HepG2 (cell line): ENCODE measurements around the gene PCIF1. TPM values are rescaled to one million over a fixed set of nuclear protein-coding genes. Genes with fewer than 3 reads are reported as not detected.
A peak's percentile ranks its signal among the peaks of the same experiment; 100 is the strongest.

ENCODE experiments used
- AKAP8 ChIP-seq: sonication (generic); formaldehyde crosslinking; IDR thresholded peaks from 2 replicates; pipeline ENCODE4 v1.5.1; 2020; ENCODE audit warnings: mild to moderate bottlenecking, missing genetic modification reagents
- ATM ChIP-seq: fragments of 450-650 bp; IDR thresholded peaks from 2 replicates; pipeline ENCODE4 v1.7.1; 2017; ENCODE audit warnings: mild to moderate bottlenecking, borderline replicate concordance
- GMEB1 ChIP-seq: sonication (generic); formaldehyde crosslinking; IDR thresholded peaks from 2 replicates; pipeline ENCODE4 v1.5.1; 2020; ENCODE audit warnings: missing genetic modification reagents, mild to moderate bottlenecking, borderline replicate concordance
- IKZF4 ChIP-seq: sonication (generic); formaldehyde crosslinking; IDR thresholded peaks from 2 replicates; pipeline ENCODE4 v1.5.1; 2020; ENCODE audit warnings: borderline replicate concordance, mild to moderate bottlenecking, low read depth, missing genetic modification reagents; ENCODE audit errors: not compliant biosample characterization
- KLF16 ChIP-seq, 2 experiments: sonication (generic) in 1 of 2; formaldehyde crosslinking in 1 of 2; IDR thresholded peaks; 2 replicates each; pipeline versions ENCODE4 v1.6.1 to v1.8.0; 2016 to 2023; ENCODE audit warnings: missing genetic modification reagents in 2 of 2, missing compliant biosample characterization in 1 of 2
- KLF9 ChIP-seq: IDR thresholded peaks from 2 replicates; pipeline ENCODE4 v1.6.1; 2016; ENCODE audit warnings: low read depth
- MIER3 ChIP-seq: IDR thresholded peaks from 2 replicates; pipeline ENCODE4 v1.6.1; 2016; ENCODE audit warnings: missing compliant biosample characterization, borderline replicate concordance
- MTF2 ChIP-seq: sonication (generic); formaldehyde crosslinking; IDR thresholded peaks from 2 replicates; pipeline ENCODE4 v1.5.0; 2020; ENCODE audit warnings: missing genetic modification reagents, borderline replicate concordance
- PCBP1 ChIP-seq: fragments of 200-400 bp; formaldehyde crosslinking; IDR thresholded peaks from 2 replicates; pipeline ENCODE4 v1.6.1; 2017; ENCODE audit warnings: mild to moderate bottlenecking, low read depth, low read length, borderline replicate concordance
- RORA ChIP-seq: sonication (generic); formaldehyde crosslinking; IDR thresholded peaks from 2 replicates; pipeline ENCODE4 v1.5.0; 2020; ENCODE audit warnings: mild to moderate bottlenecking, missing genetic modification reagents, moderate library complexity
- SIN3B ChIP-seq: fragments of 150-350 bp; IDR thresholded peaks from 2 replicates; pipeline ENCODE4 v1.6.1; 2014; ENCODE audit warnings: low read length
- ZBTB42 ChIP-seq: sonication (generic); formaldehyde crosslinking; IDR thresholded peaks from 2 replicates; pipeline ENCODE4 v1.5.0; 2020; ENCODE audit warnings: mild to moderate bottlenecking, missing genetic modification reagents
- ZBTB7B ChIP-seq: sonication (generic); formaldehyde crosslinking; IDR thresholded peaks from 2 replicates; pipeline ENCODE4 v1.4.0; 2020; ENCODE audit warnings: missing genetic modification reagents
- ZNF609 ChIP-seq: sonication (generic); formaldehyde crosslinking; IDR thresholded peaks from 2 replicates; pipeline ENCODE4 v1.4.0; 2020; ENCODE audit warnings: mild to moderate bottlenecking, missing genetic modification reagents, borderline replicate concordance
- ZNF615 ChIP-seq: sonication (generic); formaldehyde crosslinking; IDR thresholded peaks from 2 replicates; pipeline ENCODE4 v1.5.0; 2020; ENCODE audit warnings: mild to moderate bottlenecking, missing genetic modification reagents, borderline replicate concordance
- ZNF761 ChIP-seq: sonication (generic); formaldehyde crosslinking; conservative IDR thresholded peaks from 2 replicates; pipeline ENCODE4 v1.4.0; 2020; ENCODE audit warnings: mild to moderate bottlenecking, missing genetic modification reagents
- ZNF780A ChIP-seq: sonication (generic); formaldehyde crosslinking; IDR thresholded peaks from 2 replicates; pipeline ENCODE4 v1.8.0; 2022; ENCODE audit warnings: mild to moderate bottlenecking, missing genetic modification reagents, moderate library complexity
- polyA plus RNA-seq, 8 experiments: library from polyadenylated mRNA; depleted of rRNA in 3 of 8; stranded (reverse) in 7 of 8; unstranded in 1 of 8; fragments of >200 nt; fragmentation: Illumina TruSeq in 4 of 8; extraction: Trizol in 4 of 8; gene quantifications; 2 replicates each; pipeline versions ENCODE4 v1.2.1 to v1.2.3, GENCODE V29; 2011 to 2016; ENCODE audit warnings: low read depth in 4 of 8, missing spikeins in 1 of 8, mixed read lengths in 1 of 8; ENCODE audit not compliant: insufficient read depth in 1 of 8
- total RNA-seq, 5 experiments: library from RNA; depleted of rRNA; stranded (reverse); fragments of >200 nt; fragmentation: Illumina TruSeq; extraction: Trizol; gene quantifications; 2 replicates each; pipeline ENCODE4 v1.2.3, GENCODE V29; 2016; ENCODE audit warnings: low read depth in 1 of 5
- TF ChIP-seq, protein P1 (sequence below): IDR thresholded peaks from 2 replicates; pipeline ENCODE4 v1.6.1; 2016; ENCODE audit warnings: missing compliant biosample characterization, missing genetic modification reagents, borderline replicate concordance
- TF ChIP-seq, protein P2 (sequence below): sonication (generic); formaldehyde crosslinking; IDR thresholded peaks from 2 replicates; pipeline ENCODE4 v1.8.0; 2022; ENCODE audit warnings: mild to moderate bottlenecking, missing genetic modification reagents, borderline replicate concordance

Gene PCIF1
- total and polyA plus RNA-seq, 2 of the 13 experiments (the other 11 are each of a cell fraction or from before 2014, with no cell fraction given) = 20.9 to 24.4 TPM

- TF ChIP-seq ZNF780A (CRISPR knock-in tag) (no peak), ZBTB7B (CRISPR knock-in tag) (0 out of 2 replicates have a peak, but pooled peaks have one; percentile 8), ZNF615 (no peak), KLF16 (CRISPR knock-in tag; IDR thresholded peaks at IDR 0.05) (no peak), GMEB1 (CRISPR knock-in tag) (no peak), RORA (CRISPR knock-in tag) (no peak), MIER3 (CRISPR knock-in tag) (no peak), IKZF4 (CRISPR knock-in tag) (no peak), ZNF761 (CRISPR knock-in tag) (peak; percentile 70; the same call in 1 of the 2 replicates), ZBTB42 (CRISPR knock-in tag) (no peak), SIN3B (no peak), MTF2 (CRISPR knock-in tag) (no peak), ATM (no peak), ZNF609 (CRISPR knock-in tag) (0 out of 2 replicates have a peak, but pooled peaks have one; percentile 42), AKAP8 (CRISPR knock-in tag) (no peak), KLF9 (CRISPR knock-in tag) (no peak), PCBP1 (no peak)
- TF ChIP-seq, protein P1, sequence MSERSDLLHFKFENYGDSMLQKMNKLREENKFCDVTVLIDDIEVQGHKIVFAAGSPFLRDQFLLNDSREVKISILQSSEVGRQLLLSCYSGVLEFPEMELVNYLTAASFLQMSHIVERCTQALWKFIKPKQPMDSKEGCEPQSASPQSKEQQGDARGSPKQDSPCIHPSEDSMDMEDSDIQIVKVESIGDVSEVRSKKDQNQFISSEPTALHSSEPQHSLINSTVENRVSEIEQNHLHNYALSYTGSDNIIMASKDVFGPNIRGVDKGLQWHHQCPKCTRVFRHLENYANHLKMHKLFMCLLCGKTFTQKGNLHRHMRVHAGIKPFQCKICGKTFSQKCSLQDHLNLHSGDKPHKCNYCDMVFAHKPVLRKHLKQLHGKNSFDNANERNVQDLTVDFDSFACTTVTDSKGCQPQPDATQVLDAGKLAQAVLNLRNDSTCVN (CRISPR knock-in tag) = no peak; the same call in 1 of the 2 replicates
- TF ChIP-seq, protein P2, sequence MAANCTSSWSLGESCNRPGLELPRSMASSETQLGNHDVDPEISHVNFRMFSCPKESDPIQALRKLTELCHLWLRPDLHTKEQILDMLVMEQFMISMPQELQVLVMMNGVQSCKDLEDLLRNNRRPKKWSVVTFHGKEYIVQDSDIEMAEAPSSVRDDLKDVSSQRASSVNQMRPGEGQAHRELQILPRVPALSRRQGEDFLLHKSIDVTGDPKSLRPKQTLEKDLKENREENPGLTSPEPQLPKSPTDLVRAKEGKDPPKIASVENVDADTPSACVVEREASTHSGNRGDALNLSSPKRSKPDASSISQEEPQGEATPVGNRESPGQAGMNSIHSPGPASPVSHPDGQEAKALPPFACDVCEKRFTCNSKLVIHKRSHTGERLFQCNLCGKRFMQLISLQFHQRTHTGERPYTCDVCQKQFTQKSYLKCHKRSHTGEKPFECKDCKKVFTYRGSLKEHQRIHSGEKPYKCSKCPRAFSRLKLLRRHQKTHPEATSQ (CRISPR knock-in tag) = no peak
These were observed 22.8 kb upstream of the PCIF1 start, which contains the start of gene PLTP (continued) for GRCh38 chr20:45911486-45912343.
